Purkinje cell (primary cell): ENCODE data around the gene HOMEZ. TPM values are rescaled to one million over a fixed set of nuclear protein-coding genes. Genes with fewer than 3 reads are reported as not detected.

Experiments
- polyA plus RNA-seq: library from polyadenylated mRNA; unstranded; fragments of >200 nt; fragmentation: Nextera tagmentation; gene quantifications from 2 replicates; pipeline ENCODE4 v1.2.1, GENCODE V29; 2014

Gene HOMEZ, protein sequence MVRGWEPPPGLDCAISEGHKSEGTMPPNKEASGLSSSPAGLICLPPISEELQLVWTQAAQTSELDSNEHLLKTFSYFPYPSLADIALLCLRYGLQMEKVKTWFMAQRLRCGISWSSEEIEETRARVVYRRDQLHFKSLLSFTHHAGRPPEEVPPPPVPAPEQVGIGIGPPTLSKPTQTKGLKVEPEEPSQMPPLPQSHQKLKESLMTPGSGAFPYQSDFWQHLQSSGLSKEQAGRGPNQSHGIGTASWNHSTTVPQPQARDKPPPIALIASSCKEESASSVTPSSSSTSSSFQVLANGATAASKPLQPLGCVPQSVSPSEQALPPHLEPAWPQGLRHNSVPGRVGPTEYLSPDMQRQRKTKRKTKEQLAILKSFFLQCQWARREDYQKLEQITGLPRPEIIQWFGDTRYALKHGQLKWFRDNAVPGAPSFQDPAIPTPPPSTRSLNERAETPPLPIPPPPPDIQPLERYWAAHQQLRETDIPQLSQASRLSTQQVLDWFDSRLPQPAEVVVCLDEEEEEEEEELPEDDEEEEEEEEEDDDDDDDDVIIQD
- 1.2 and 5.5 TPM in 2 replicates for polyA plus RNA-seq

DNA sequence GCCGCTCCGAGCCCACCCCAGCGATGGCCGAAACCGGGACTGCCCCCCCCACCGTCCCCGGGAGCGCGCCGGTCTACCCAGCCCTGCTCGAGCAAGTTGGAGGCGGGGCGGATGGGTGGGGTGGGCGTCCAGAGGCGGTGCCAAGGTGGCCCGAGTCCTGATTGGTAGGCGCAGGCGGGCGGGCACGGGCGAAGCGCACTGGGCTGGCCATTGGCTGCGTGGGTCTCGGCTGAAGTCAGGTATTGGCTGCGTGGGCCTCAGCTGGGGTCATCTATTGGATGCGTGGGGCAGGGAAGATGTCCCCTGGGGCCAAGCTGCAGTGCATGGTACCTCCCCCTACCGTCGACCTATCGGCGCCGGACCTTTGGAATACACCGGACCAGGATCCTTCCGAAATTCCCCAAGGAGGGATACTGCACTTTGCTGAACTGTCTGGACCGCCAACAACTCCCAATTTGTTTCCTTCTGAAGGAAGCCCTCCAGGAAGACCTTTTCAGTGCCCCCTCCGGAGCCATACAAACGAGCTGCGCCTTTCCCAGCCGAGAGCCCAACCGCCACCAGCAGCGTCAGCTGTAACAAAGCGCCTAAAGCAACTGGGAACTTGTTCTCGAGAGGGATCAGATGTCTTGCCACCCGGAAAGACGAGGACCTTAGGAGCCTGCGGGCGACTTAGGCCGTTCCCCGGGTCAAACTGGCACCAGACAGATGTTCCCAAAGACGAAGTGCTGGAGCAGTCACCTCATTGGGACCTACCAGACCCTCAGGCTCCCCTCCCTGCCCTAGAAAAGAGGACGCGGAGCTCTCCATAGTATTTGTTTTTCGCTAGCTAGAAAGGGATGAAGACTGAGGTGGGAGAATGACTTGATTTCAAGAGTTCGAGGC lies at the start of gene HOMEZ:
HOMEZ (minus strand) TSS at position 113 of the 882 bp plus-strand sequence. CDS start 180 bp downstream, outside the sequence.

DNA sequence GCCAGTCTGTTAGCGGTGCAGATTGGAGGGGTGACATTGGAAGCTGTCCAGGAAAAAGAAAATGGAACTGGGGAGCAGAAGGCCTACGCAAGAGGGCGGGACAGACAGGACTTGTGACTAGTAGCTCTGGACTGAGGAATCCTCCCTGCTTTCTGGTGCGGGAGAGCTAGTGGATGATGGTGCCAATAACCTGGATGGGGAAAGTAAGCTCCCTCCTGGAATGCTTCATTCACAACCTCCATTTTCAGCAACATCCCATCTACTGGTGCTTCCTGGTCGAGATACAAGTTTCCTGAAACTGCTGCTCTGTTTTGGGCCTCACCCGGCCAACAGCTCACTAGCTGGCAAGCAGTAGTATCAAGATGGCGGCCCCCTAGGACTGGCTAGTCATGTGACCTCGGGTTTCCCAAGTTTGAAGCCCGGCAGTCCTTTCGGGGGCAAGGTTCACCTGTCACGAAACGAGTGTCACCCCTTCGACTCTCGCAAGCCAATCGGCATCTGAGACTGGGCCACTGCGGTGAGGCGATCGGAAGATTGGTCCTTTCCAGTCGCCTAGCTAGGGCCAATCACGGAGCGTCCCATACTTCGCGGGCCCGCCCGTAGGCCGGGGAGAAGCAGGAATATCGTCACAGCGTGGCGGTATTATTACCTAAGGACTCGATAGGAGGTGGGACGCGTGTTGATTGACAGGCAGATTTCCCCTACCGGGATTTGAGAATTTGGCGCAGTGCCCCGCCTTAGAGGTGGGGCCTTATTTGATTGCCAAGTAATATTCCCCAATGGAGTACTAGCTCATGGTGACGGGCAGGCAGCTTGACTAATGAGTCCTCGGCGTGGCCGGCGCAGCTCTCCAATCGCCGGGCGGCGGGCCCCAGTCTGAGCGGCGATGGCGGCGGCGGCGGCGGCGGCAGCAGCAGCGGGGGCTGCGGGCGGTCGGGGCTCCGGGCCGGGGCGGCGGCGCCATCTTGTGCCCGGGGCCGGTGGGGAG lies 34.9 kb upstream of the HOMEZ start, which contains the start of gene PABPN1:
PABPN1 (plus strand) TSS at position 874 of the 988 bp plus-strand sequence; CDS start at position 887, 13 bp downstream.

DNA sequence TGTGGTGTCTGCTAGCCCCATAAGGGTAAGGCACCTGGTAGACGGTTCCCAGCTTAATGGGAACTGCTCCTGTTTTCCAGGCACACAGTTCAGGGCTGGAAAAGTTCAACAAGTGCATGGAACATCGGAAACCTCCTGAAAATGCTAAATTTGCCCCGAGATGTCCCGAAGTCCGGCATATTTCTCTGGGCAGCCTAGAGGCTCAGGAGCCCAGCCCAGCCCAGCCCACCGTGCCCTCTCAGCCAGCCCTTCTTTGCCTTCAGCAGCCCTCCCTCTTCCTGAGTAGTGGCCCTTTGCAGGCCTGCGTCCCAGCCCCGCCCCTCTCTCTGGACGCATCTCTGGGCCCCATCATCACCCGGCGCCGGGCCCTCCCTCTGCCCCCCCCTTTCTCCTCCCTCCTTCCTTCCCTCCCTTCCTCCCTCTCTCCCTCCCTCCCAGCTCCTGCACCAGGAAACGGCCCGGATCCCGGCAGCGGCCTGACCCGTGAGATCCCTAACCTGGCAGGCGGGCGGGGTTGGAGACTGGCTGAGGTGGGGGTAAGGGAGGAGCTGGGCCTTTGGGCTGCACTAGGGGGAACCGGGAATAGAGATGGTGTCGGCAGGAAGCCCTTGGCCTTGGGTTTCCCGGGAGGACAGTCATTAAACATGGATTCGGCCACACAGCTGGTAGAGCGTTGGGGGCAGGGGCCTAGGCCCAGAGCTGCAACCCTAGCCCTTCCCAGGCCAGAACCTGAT lies 20.6 kb upstream of the HOMEZ start, which contains the start of gene BCL2L2:
BCL2L2 (plus strand) TSS at position 422 of the 734 bp plus-strand sequence. CDS start 935 bp downstream, outside the sequence.

DNA sequence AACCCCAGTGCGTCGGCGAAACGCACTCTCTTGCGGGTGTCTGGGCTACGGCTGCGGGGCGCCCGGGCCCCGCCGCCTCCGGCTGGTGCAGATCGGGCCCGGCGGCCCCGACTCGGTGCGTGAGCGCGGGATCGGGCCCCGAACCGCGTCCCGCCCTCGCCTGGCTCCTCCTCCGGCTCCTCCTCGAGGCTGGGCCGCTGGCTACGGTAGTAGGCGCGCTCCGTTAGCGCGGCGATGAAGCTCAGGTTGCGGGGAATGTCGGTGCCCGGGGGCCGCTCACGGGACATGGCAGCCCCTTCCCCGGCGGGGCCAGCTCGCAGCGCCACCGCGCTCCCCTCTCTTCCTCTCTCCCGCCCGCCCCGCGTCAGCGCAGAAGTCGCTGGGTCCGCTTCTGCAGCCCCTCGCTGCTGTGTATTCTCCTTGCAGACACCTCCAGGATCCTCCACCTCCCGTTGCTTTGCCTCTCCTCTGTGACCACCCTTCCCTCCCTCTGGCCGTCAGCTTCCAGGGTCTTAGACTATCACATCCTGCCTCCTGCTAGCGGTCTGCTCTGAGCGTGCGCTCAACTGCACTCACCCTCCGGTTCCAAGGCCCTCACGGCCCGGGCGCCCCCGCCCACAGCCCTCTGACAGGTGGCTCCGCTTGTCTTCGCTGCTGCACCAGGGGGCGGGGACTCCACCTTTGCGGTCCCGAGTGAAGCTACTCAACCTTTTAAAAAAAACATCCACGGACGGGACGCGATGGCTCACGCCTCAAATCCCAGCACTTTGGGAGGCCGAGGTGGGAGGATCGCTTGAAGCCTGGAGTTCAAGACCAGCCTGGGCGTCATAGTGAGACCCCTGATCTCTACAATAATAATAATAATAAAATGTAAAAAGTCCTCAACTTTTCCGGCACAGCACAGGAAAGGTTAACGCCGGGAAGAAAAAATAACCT lies 16.6 kb upstream of the HOMEZ start, which contains the start of gene PPP1R3E:
PPP1R3E (minus strand) TSS at position 570 of the 936 bp plus-strand sequence; CDS start at position 287, 283 bp downstream.

DNA sequence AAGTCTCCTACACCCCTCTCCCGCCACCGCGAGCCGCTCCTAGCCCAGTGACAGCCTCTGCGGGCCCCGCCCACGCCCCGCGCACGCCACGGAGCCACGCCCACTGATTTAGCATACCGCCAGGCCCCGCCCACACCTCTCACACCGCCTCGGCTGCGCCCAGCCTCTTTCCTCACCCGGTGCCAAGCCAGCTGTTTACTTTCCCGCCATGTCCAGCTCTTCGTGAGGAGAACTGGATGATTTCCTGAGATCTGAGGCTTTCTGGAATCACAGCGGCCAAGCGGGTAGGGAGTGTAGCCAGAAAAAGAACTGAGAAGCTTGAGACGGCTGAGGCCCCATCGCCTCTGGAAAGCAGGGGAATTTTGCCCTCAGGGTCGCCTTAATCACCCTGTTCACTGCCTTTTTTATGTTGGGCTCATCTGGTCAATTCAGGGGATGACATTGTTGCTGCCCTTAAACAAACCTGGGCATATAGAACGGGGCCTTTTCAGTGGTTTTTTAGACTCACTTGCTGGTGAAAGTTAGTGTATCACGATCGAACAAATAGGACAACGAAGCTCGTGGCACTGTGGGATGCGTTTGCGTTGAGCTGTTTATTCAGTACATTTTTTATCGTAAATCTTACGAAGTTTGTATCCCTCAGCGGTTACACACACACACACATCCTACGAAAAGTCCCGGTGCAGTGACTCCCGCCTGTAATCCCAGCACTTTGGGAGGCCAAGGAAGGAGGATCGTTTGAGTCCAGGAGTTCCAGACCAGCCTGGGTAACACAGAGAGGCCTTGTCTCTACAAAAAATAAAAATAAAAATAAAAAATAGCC lies 47.9 kb downstream of the HOMEZ start, which contains the start of gene RNF212B:
RNF212B (plus strand) TSS at position 165 of the 823 bp plus-strand sequence. CDS start 2,410 bp downstream, outside the sequence.

Other genes starting within 250 kb of the HOMEZ start
- gene PSMB11, start 243.9 kb downstream of the HOMEZ start, polyA plus RNA-seq = not detected in 2 replicates
- 0.20 TPM in 1 of 2 replicates, not detected in the other for gene CDH24, start 228.6 kb downstream of the HOMEZ start, polyA plus RNA-seq
- 3.0 and 5.2 TPM in 2 replicates for gene ACIN1, start 191.0 kb downstream of the HOMEZ start, polyA plus RNA-seq
- gene C14orf119, start 190.6 kb downstream of the HOMEZ start, polyA plus RNA-seq = 97.6 and 158 TPM in 2 replicates
- not detected in 2 replicates for gene CIROP, start 181.1 kb downstream of the HOMEZ start, polyA plus RNA-seq
- gene CEBPE, start 166.9 kb downstream of the HOMEZ start, polyA plus RNA-seq = not detected in 2 replicates
- 22.0 and 27.0 TPM in 2 replicates for gene SLC7A8, start 102.5 kb downstream of the HOMEZ start, polyA plus RNA-seq
- not detected in 2 replicates for gene RNF212B, start 48.2 kb downstream of the HOMEZ start, polyA plus RNA-seq
- 37.3 and 59.4 TPM in 2 replicates for gene PPP1R3E, start 16.7 kb upstream of the HOMEZ start, polyA plus RNA-seq
- 10.8 and 11.4 TPM in 2 replicates for gene BCL2L2, start 20.7 kb upstream of the HOMEZ start, polyA plus RNA-seq
- gene PABPN1, start 35.3 kb upstream of the HOMEZ start, polyA plus RNA-seq = 52.3 and 57.9 TPM in 2 replicates
- gene SLC22A17, start 66.8 kb upstream of the HOMEZ start, polyA plus RNA-seq = 46.4 and 58.9 TPM in 2 replicates
- 0.16 and 0.21 TPM in 2 replicates for gene EFS, start 79.0 kb upstream of the HOMEZ start, polyA plus RNA-seq
- not detected in 2 replicates for gene IL25, start 86.7 kb upstream of the HOMEZ start, polyA plus RNA-seq
- gene CMTM5, start 90.9 kb upstream of the HOMEZ start, polyA plus RNA-seq = not detected in 2 replicates
- gene MYH6, start 122.1 kb upstream of the HOMEZ start, polyA plus RNA-seq = not detected in 2 replicates
- gene MYH7, start 149.5 kb upstream of the HOMEZ start, polyA plus RNA-seq = not detected in 2 replicates
- 77.3 and 118 TPM in 2 replicates for gene NGDN, start 183.6 kb upstream of the HOMEZ start, polyA plus RNA-seq